NCI-H345 (cell line): ENCODE measurements around the gene POLRMT.
A peak's percentile ranks its signal among the peaks of the same experiment; 100 is the strongest.
"Not testable (repeated sequence)": the region's sequence is repeated elsewhere in the genome, so short reads cannot be mapped to it uniquely, and the experiment has no call there.

Experiments
- DNase-seq: peaks from one replicate; lab custom pipeline; 2025; lab: John Stamatoyannopoulos, UW

The POLRMT gene

DNA sequence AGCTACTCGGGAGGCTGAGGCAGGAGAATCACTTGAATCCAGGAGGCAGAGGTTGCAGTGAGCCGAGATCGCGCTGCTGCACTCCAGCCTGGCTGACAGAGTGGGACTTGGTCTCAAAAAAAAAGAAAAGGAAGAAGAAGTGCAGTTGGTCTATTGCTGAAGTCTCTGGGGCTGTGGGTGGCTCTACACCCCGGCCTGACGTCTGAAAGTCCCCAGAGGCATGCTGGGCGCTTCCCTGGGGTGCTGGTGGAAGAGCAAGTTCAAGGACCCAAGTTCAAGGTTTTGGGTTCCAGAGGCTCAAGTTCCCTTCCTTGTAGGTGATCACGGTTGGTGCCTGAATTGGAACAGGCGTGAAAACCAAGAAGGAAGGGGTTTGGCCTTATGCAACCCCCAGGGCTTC lies 39.8 kb downstream of the POLRMT start:
- no peak for DNase-seq

GRCh38 chr19:593055-593454 lies 40.3 kb downstream of the POLRMT start:
- no peak for DNase-seq

DNA sequence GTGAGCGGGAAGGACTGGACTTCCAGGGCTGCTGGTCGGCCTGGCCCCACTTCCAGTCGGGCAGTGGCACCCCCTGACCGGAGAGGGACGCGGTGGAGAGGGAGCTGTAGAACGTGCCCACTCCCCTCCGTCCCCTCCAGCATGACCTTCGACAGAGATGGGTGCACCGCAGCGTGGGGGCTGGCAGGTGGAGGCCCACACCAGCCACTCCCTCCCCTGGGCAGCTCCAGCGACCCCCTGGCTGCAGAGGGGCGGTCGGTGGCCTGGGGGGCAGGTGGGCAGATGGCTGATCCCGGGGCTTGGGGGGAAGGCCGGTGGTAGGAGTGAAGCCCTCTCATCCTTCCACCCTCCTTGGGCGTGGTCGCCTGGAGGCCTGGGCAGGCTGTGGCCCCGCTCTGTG lies 41.2 kb downstream of the POLRMT start:
- no peak for DNase-seq

DNA sequence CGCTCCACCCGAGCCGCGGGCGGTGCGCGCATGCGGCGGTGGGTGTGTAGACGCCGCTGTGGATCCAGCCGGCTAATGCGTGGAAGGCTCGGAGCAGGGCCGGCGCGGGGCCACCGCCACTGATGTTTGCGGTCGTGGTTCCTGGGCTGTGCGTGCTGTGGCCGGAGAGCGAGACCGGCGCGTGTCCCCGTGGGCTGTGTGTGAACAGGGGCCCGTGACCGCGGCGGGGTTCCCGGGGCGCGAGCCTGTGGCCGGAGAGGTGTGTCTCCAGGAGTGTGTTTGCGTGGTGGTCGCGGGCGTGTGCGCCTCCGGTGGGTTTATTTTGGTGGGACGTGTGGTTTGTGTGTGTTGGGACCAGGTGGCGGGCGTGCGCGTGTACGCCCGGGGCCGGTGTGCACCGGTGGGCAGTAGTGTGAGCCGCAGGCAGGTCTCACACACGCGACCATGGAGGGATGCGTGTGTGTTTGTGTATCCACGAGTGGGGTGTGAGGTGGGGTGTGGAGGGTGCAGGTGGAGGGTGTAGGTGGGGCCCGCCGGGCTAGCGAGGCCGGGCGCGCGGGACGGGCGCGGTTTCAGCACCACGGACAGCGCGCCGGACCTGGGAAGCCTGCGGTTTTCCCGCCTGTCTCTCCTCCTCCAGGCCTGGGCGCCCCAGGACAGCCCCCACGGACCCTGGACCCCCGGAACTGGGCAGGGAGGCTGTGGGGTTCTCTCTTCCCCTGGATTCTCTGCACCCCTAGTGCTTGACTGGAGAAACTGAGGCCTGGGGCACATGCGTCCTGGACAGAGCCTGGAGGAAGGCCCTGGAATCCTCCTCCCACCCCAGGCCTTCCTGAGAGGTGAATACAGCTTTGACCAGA lies 42.0 kb downstream of the POLRMT start:
- DNase-seq, result no peak

- DNase-seq, result no peak
Observed at GRCh38 chr19:590750-591098, 42.6 kb downstream of the POLRMT start.

DNA sequence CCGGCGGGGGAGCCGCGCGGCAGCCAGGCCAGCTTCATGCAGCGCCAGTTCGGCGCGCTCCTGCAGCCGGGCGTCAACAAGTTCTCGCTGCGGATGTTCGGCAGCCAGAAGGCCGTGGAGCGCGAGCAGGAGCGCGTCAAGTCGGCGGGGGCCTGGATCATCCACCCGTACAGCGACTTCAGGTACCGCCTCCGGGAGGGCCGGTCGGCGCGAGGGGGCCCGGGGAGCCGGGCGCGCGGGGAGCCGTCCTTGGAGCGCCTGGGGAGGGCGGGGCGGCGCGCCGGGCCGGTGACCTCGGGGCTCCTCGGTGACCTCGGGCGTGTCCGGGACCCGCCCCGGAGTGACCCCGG lies 43.0 kb downstream of the POLRMT start:
- peak; percentile 35 for DNase-seq

DNA sequence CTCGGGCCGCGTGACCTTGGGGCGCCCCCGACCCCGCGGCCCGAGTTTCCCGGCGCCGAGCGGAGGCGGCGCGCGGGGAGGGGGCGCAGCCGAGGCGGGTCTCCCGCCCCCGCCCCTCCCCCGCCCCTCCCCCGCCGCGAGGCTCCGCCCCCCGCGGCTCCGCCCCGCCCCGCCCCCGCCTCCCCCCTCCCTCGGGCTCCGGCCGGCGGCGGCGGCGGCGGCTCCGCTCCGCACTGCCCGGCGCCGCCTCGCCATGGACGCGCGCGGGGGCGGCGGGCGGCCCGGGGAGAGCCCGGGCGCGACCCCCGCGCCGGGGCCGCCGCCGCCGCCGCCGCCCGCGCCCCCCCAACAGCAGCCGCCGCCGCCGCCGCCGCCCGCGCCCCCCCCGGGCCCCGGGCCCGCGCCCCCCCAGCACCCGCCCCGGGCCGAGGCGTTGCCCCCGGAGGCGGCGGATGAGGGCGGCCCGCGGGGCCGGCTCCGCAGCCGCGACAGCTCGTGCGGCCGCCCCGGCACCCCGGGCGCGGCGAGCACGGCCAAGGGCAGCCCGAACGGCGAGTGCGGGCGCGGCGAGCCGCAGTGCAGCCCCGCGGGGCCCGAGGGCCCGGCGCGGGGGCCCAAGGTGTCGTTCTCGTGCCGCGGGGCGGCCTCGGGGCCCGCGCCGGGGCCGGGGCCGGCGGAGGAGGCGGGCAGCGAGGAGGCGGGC lies 43.5 kb downstream of the POLRMT start, which contains the start of gene HCN2:
TSS of gene HCN2 (plus strand) at position 189 of the 703 bp plus-strand sequence. CDS start at position 254, 65 bp downstream.
- DNase-seq, result peak; percentile 45

DNA sequence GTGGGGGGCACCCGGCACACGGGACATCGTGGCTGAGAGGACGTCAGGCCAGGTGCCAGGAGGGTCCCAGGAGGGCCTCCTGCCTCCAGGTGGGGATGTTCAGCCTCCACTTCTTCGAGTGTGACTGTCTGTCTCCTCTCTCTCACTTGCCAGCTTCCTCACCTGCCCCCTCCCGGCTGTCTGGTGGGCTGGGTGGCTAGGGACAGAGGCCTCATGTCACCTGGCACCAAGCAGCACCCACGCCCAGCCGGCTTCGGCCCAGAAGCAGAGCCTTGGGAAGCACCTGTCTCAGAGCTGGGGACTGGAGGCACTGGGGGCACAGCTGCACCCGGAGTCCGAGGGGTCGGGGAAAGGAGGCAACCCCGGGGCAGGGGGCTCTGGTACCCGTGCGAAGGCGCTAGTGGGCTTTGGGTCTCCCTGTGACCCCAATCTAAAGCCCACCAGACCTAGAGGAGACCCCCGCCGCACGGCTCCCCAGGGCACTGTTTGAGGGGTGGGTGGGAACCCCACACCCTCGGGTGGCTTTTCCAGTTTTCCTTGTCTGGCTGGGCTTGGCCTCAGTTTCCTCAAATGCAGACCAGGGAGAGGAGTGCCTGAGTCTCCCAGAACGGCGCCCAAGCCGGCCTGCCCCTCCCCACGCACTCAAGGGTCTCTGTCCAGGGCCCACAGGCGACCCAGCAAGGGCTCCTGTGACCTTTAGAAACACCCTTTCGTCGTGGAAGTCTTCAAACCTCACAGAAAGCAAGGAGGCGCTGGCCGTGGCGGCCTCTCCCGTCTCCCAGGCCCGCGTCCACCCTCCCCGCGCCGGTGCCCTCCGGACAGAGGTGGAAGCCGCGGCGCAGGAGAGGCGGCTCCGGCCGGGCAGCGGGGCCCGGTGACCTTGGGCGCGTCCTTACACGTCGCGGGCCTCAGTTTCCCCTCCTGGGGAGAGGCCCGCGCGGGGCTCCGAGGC lies 44.3 kb downstream of the POLRMT start:
- DNase-seq, result peak; percentile 80

- peak; percentile 97 for DNase-seq
Observed at GRCh38 chr19:588093-588740, 45.1 kb downstream of the POLRMT start.

DNA sequence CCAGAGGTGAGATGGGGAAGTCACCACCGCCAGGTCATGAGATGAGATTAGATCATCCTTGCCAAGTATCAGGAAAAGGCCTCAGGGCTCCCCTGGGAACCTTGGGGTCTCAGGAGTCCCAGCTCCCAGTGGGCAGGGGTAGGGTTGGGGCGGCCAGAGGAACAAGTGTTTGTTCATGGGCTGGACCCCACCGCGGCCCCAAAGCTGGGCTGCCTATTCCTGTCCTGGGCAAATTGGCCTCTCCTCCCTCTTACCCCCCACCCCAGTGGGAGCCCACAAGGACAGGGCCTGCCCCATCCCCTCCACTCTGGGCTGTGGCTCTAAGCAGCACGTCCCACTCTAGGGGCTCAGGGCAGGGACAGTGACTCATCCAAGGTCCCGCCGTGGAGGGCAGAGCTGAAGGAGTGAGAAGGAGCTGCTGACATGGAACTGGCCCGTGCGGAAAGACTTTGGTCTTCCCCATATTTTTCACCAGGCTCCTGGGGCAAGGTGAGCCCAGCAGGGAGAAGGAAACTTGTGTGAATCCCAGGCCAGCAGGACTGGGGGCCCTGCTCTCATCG lies 47.7 kb downstream of the POLRMT start:
- no peak for DNase-seq

- not testable (repeated sequence) for DNase-seq
Observed at GRCh38 chr19:585146-585545, 48.2 kb downstream of the POLRMT start.

GRCh38 chr19:584240-585001 lies 48.9 kb downstream of the POLRMT start:
- peak; percentile 49 for DNase-seq

DNA sequence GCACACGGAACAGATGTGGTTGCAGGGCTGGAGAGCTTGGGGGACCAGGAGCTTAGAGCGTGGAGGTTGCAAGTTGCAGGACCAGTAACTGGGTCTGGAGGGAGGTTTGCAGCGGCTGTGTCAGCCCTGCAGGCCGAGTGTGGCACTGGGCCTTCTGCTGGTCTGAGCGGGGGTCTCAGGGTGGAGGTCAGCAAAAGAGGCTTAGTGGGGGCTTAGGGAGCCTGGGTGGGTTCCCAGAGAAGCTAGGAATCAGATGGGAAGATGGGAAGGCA lies 49.4 kb downstream of the POLRMT start:
- DNase-seq, result no peak

- no peak for DNase-seq
Observed at GRCh38 chr19:583198-583967, 50.0 kb downstream of the POLRMT start.

- no peak for DNase-seq
Observed at GRCh38 chr19:582497-583197, 50.7 kb downstream of the POLRMT start.

GRCh38 chr19:581399-582111 lies 51.8 kb downstream of the POLRMT start:
- DNase-seq, result no peak

GRCh38 chr19:580274-580835 lies 53.0 kb downstream of the POLRMT start:
- no peak for DNase-seq

DNA sequence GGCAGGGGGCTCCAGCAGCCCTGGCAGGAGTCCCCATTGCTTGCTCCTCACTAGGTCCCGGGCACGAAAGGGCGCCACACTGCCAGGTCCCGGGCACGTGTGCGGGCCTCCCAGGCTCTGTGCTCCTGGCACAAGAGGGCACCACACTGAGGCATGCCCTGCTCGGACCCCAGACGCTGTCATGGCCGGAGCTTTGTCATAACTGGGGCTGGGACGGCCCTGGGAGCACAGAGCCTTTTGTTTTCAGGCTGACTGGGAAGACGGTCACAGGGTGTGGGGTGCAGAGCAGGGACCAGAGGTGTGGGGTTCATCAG lies 53.5 kb downstream of the POLRMT start:
- DNase-seq, result no peak
